Measurements from ENCODE around the gene CDCA7L. TPM values are rescaled to one million over a fixed set of nuclear protein-coding genes. Genes with fewer than 3 reads are reported as not detected.

CDCA7L gene
- total RNA-seq, 1 donor: 30.0 TPM

DNA sequence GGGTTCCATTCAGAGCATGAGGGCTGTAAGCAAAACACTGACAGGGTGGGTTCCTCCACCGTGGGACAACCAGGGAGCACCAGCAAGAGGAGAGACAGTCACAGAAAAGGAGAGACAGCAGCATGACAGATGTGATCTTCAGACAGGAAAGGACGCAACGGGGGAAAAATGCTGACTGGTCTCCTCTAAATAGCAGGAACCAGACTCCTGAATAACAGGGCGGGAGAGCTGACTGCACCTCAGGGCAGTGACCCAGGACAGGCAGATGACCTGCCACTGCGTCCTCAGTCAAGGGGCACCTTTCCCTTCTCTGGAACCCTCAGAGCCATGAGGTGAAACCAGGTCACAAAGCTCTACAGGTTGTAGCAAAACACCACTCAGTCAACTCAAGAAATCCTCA lies 37.0 kb downstream of the CDCA7L start:
- no peak overlapping the region for H3K4me2 ChIP-seq (ENCODE audit: insufficient read depth, low read length)
- no peak overlapping the region for H3K4me3 ChIP-seq (ENCODE audit: insufficient read depth, low read length)
- no peak overlapping the region for H3K27ac ChIP-seq (ENCODE audit: low read depth, low read length)
- no peaks in the 10 kb centered on the region for H3K9me3 ChIP-seq (ENCODE audit: low read depth, low read length)
- no peaks in the 10 kb centered on the region for H3K79me2 ChIP-seq (ENCODE audit: insufficient read depth, low read length)
- H3K27me3 ChIP-seq (ENCODE audit: insufficient read depth, low read length): no peaks in the 10 kb centered on the region
- H3K36me3 ChIP-seq (ENCODE audit: insufficient read depth, low read length): peaks cover 30% of the 10 kb centered on the region
- no peak overlapping the region for H2AFZ ChIP-seq (ENCODE audit: low read length)
- TF ChIP-seq, protein P1, sequence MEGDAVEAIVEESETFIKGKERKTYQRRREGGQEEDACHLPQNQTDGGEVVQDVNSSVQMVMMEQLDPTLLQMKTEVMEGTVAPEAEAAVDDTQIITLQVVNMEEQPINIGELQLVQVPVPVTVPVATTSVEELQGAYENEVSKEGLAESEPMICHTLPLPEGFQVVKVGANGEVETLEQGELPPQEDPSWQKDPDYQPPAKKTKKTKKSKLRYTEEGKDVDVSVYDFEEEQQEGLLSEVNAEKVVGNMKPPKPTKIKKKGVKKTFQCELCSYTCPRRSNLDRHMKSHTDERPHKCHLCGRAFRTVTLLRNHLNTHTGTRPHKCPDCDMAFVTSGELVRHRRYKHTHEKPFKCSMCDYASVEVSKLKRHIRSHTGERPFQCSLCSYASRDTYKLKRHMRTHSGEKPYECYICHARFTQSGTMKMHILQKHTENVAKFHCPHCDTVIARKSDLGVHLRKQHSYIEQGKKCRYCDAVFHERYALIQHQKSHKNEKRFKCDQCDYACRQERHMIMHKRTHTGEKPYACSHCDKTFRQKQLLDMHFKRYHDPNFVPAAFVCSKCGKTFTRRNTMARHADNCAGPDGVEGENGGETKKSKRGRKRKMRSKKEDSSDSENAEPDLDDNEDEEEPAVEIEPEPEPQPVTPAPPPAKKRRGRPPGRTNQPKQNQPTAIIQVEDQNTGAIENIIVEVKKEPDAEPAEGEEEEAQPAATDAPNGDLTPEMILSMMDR (IDR thresholded peaks at IDR 0.05; ENCODE audit: extremely low read depth, low read depth, low read length): no peak
- DNase-seq (ENCODE audit: insufficient read length, low spot score, missing footprints): no peak
- H3K4me1 ChIP-seq (ENCODE audit: insufficient read depth, low read length): peaks cover 17% of the 10 kb centered on the region
- H4K20me1 ChIP-seq (ENCODE audit: insufficient read depth, low read length): no peaks in the 10 kb centered on the region

DNA sequence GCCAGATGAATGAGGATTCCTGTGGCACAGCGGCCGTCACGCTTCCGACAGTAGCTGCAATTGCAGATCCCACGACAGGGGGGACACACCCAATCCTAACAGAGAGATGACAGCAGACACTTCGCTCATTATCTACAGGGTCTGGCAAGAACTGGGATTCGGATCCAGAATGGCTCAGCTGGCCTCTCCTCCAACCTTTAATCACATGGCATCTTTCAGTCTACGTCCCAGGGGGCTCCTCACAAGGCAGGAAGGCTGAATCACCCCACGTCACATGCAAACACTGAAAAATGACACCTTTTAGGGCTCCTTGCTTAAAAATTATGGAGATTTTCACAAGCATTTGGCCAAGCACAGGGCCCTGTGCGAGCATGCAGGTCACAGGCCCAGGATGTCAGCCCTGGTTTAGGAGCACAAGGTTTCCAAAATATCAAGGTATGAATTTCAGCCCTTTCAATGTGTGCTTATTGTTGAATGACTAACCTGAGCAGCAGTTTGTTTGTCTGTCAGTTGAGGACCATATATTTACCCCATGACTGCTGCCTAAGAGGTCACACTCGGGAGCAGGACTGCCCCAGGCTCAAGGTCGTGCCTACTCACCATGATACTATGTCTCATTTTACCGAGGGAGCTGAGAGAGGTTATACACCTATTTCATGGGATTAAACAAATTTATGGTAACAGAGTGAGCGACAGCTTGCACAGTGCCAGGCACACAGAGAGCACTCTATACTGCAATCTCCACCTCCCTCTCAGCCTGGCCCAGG lies 42.5 kb downstream of the CDCA7L start:
- Histone ChIP-seq H3K4me2 (ENCODE audit: insufficient read depth, low read length) (no peak overlapping the region), H3K27me3 (ENCODE audit: insufficient read depth, low read length) (no peaks in the 10 kb centered on the region), H3K27ac (ENCODE audit: low read depth, low read length) (peak overlapping the region; percentile 34), H4K20me1 (ENCODE audit: insufficient read depth, low read length) (no peaks in the 10 kb centered on the region), H3K79me2 (ENCODE audit: insufficient read depth, low read length) (no peaks in the 10 kb centered on the region), H3K4me1 (ENCODE audit: insufficient read depth, low read length) (peaks cover 11% of the 10 kb centered on the region), H3K4me3 (ENCODE audit: insufficient read depth, low read length) (no peak overlapping the region), H3K9me3 (ENCODE audit: low read depth, low read length) (no peaks in the 10 kb centered on the region), H3K36me3 (ENCODE audit: insufficient read depth, low read length) (peaks cover 39% of the 10 kb centered on the region), H2AFZ (ENCODE audit: low read length) (no peak overlapping the region)
- no peak for DNase-seq (ENCODE audit: insufficient read length, low spot score, missing footprints)
- TF ChIP-seq, protein P1 (IDR thresholded peaks at IDR 0.05; ENCODE audit: extremely low read depth, low read depth, low read length): no peak

DNA sequence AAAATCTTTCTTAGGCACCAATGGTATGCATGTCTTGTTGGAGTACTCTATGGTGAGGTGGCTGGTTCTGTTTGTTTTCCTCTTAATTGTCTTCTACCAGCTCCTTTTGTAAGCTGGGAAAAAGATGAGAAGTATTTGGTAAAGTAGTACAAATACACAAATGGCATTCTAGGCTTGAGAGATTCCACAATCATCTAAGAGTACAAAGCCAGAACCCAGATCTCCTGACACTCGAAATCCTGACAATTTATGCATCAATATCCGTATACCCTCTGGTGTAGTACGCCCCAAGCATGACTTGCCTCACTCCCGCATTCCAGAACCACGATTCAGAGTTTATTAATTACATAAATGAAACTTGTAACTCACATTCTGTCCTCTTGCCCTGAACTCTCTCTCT lies 43.5 kb downstream of the CDCA7L start:
- H3K4me2 ChIP-seq (ENCODE audit: insufficient read depth, low read length): no peak overlapping the region
- peak overlapping the region; percentile 34 for H3K27ac ChIP-seq (ENCODE audit: low read depth, low read length)
- H3K4me1 ChIP-seq (ENCODE audit: insufficient read depth, low read length): peaks cover 11% of the 10 kb centered on the region
- H3K4me3 ChIP-seq (ENCODE audit: insufficient read depth, low read length): no peak overlapping the region
- peaks cover 31% of the 10 kb centered on the region for H3K36me3 ChIP-seq (ENCODE audit: insufficient read depth, low read length)
- TF ChIP-seq, protein P1 (IDR thresholded peaks at IDR 0.05; ENCODE audit: extremely low read depth, low read depth, low read length): no peak
- H3K9me3 ChIP-seq (ENCODE audit: low read depth, low read length): no peaks in the 10 kb centered on the region
- no peaks in the 10 kb centered on the region for H3K27me3 ChIP-seq (ENCODE audit: insufficient read depth, low read length)
- no peaks in the 10 kb centered on the region for H3K79me2 ChIP-seq (ENCODE audit: insufficient read depth, low read length)
- no peak overlapping the region for H2AFZ ChIP-seq (ENCODE audit: low read length)
- no peaks in the 10 kb centered on the region for H4K20me1 ChIP-seq (ENCODE audit: insufficient read depth, low read length)
- DNase-seq (ENCODE audit: insufficient read length, low spot score, missing footprints): no peak

DNA sequence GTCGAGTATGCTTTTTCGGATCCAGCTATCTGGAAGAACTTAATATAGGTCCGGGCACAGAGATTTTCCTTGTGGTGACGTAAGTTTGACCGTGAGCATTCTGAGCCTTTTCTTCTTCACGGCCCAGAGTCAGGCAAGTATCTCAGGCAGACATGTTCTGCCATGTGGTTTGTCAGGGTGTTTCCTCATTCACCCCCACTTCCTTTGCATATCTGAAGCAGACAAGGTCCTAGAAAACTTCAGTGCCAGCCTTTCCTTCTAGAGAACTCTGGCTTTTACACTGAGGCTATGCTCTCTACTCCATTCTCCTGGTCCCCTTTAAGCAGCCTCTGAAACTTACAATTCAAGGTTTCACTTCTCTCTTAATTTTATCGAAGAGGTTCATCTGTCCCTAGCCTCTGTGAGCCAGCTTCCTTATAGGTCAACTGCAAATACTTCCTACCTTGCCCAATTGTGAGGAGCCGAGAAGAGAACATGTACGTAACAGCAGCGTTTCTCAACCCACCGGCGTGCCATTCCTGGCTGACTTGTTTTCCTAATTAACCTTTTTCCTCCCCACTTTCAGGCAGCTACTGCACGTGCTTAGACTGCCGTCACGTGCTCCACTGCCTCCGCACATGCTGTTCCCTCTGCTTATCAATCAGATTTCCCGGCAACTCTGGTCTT lies 47.3 kb downstream of the CDCA7L start:
- TF ChIP-seq, protein P1 (IDR thresholded peaks at IDR 0.05; ENCODE audit: extremely low read depth, low read depth, low read length): no peak

More for the DNA sequence above, 47.3 kb downstream of the CDCA7L start:
- Histone ChIP-seq H3K27me3 (ENCODE audit: insufficient read depth, low read length) (no peaks in the 10 kb centered on the region), H3K9me3 (ENCODE audit: low read depth, low read length) (no peaks in the 10 kb centered on the region), H3K36me3 (ENCODE audit: insufficient read depth, low read length) (peaks cover 8% of the 10 kb centered on the region), H3K27ac (ENCODE audit: low read depth, low read length) (no peak overlapping the region), H3K4me2 (ENCODE audit: insufficient read depth, low read length) (no peak overlapping the region), H3K79me2 (ENCODE audit: insufficient read depth, low read length) (no peaks in the 10 kb centered on the region), H3K4me1 (ENCODE audit: insufficient read depth, low read length) (peaks cover 9% of the 10 kb centered on the region), H4K20me1 (ENCODE audit: insufficient read depth, low read length) (no peaks in the 10 kb centered on the region), H3K4me3 (ENCODE audit: insufficient read depth, low read length) (no peak overlapping the region), H2AFZ (ENCODE audit: low read length) (no peak overlapping the region)
- no peak for DNase-seq (ENCODE audit: insufficient read length, low spot score, missing footprints)

All from osteoblast (primary cell).